ENCODE data around the gene SEC31A.

Gene SEC31A

GRCh38 chr4:82774711-82775171 is 116.2 kb downstream of the SEC31A start:
- peaks cover 7% of the 10 kb centered on the region for H3K27me3 ChIP-seq (ENCODE audit: control insufficient read depth, insufficient read depth, low read length)
- no peaks in the 10 kb centered on the region for H3K4me1 ChIP-seq (ENCODE audit: control insufficient read depth, low read depth, low read length)
- no peak overlapping the region for H3K4me3 ChIP-seq (ENCODE audit: low read length)
- no peaks in the 10 kb centered on the region for H3K9me3 ChIP-seq (ENCODE audit: control insufficient read depth, low read depth, low read length)
- no peaks in the 10 kb centered on the region for H3K36me3 ChIP-seq (ENCODE audit: control insufficient read depth, low read depth, low read length)
- H3K27ac ChIP-seq (ENCODE audit: low read length) = no peak overlapping the region
- H3K9ac ChIP-seq (ENCODE audit: low read length) = no peak overlapping the region

GRCh38 chr4:82773057-82773456 is 117.9 kb downstream of the SEC31A start:
- H3K4me3 ChIP-seq (ENCODE audit: low read length) = no peak overlapping the region
- H3K9me3 ChIP-seq (ENCODE audit: control insufficient read depth, low read depth, low read length) = no peaks in the 10 kb centered on the region
- no peak overlapping the region for H3K9ac ChIP-seq (ENCODE audit: low read length)
- H3K27me3 ChIP-seq (ENCODE audit: control insufficient read depth, insufficient read depth, low read length) = peaks cover 3% of the 10 kb centered on the region
- H3K36me3 ChIP-seq (ENCODE audit: control insufficient read depth, low read depth, low read length) = no peaks in the 10 kb centered on the region
- no peak overlapping the region for H3K27ac ChIP-seq (ENCODE audit: low read length)
- no peaks in the 10 kb centered on the region for H3K4me1 ChIP-seq (ENCODE audit: control insufficient read depth, low read depth, low read length)

GRCh38 chr4:82770607-82771006 is 120.3 kb downstream of the SEC31A start:
- no peaks in the 10 kb centered on the region for H3K36me3 ChIP-seq (ENCODE audit: control insufficient read depth, low read depth, low read length)

More at GRCh38 chr4:82770607-82771006, 120.3 kb downstream of the SEC31A start:
- no peak overlapping the region for H3K9ac ChIP-seq (ENCODE audit: low read length)
- H3K4me3 ChIP-seq (ENCODE audit: low read length) = no peak overlapping the region
- no peaks in the 10 kb centered on the region for H3K4me1 ChIP-seq (ENCODE audit: control insufficient read depth, low read depth, low read length)
- no peak overlapping the region for H3K27ac ChIP-seq (ENCODE audit: low read length)
- no peaks in the 10 kb centered on the region for H3K9me3 ChIP-seq (ENCODE audit: control insufficient read depth, low read depth, low read length)
- H3K27me3 ChIP-seq (ENCODE audit: control insufficient read depth, insufficient read depth, low read length) = no peaks in the 10 kb centered on the region
